IgD-negative memory B cell (primary cell): ENCODE results near the gene MIA2. TPM values are rescaled to one million over a fixed set of nuclear protein-coding genes. Genes with fewer than 3 reads are reported as not detected.

Experiments
- H3K27ac Mint-ChIP-seq, 3 donors: one replicate each; pipeline ENCODE4 v1.8.0; 2020 to 2022; ENCODE audit warnings: mild to moderate bottlenecking in 3 of 3, mixed read lengths in 3 of 3, moderate library complexity in 1 of 3
- H3K27me3 Mint-ChIP-seq: one replicate; pipeline ENCODE4 v1.8.0; 2021; ENCODE audit warnings: mixed read lengths
- H3K36me3 Mint-ChIP-seq: one replicate; pipeline ENCODE4 v1.8.0; 2020; ENCODE audit warnings: mild to moderate bottlenecking, mixed read lengths
- H3K4me1 Mint-ChIP-seq, 3 donors: one replicate each; pipeline ENCODE4 v1.8.0; 2020 to 2022; ENCODE audit warnings: mixed read lengths in 3 of 3, mild to moderate bottlenecking in 1 of 3
- H3K4me3 Mint-ChIP-seq, 4 donors: one replicate each; pipeline ENCODE4 v1.8.0; 2020 to 2022; ENCODE audit warnings: mild to moderate bottlenecking in 4 of 4, mixed read lengths in 4 of 4, moderate library complexity in 3 of 4
- H3K9me3 Mint-ChIP-seq, 3 donors: one replicate each; pipeline ENCODE4 v1.8.0; 2020 to 2021; ENCODE audit warnings: mixed read lengths in 3 of 3, mild to moderate bottlenecking in 1 of 3
- polyA plus RNA-seq: library from polyadenylated mRNA; unstranded; fragments of 300-500 nt; fragmentation: Illumina TruSeq; gene quantifications from one replicate; pipeline ENCODE4 v1.2.3, GENCODE V29; 2021

Gene MIA2
- polyA plus RNA-seq, 1 donor from 2014 or later: 24.8 TPM

DNA sequence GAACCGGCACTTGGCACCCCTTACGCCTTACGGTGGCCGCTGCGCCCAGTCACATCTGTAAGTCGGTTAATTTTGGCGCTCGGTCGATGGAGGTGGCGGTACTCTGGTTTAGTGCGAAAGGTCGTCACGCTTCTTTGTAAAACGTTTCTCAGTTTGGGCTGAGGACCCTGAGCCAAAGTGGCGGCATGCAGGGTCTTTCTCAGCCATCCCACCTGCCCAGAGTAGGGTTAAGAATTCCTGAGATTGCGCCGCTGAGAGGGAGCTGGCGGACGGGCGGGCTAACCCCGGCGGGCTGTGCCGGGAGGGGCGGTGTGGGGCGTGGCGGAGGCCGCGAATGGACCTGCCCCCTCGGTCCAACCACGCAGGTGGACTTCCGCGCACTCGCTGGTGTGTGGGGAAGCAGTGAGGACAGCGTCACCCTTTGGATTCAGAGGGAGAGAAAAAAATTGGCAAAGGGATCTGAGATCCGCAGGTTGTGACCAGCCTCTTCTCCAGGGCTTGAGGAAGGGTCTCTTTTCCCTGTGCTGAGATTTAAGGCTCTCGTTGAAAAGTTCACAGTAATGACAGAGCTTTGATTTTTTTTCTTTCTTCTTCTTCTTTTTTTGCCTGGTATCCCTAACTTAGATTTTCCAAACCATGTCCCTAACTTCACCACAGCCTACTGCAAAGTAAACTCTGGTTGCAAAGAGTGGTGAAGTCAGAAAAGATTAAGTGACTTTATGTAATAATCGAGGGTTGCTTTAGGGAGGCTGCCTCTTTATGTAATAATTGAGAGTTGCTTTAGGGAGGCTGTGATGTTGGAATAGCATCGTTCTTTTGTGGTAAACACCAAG is 199.1 kb downstream of the MIA2 start:
- peaks cover 33 to 35% (median 35%) of the 10 kb centered on the region in 3 donors for H3K4me1 Mint-ChIP-seq
- no peaks in the 10 kb centered on the region for H3K9me3 Mint-ChIP-seq
- peak overlapping the region; percentile 98 to 99 (median 99) for H3K4me3 Mint-ChIP-seq
- H3K27me3 Mint-ChIP-seq: no peaks in the 10 kb centered on the region
- peak overlapping the region; percentile 98 to 99 (median 99) for H3K27ac Mint-ChIP-seq
- peaks cover 10% of the 10 kb centered on the region for H3K36me3 Mint-ChIP-seq

DNA sequence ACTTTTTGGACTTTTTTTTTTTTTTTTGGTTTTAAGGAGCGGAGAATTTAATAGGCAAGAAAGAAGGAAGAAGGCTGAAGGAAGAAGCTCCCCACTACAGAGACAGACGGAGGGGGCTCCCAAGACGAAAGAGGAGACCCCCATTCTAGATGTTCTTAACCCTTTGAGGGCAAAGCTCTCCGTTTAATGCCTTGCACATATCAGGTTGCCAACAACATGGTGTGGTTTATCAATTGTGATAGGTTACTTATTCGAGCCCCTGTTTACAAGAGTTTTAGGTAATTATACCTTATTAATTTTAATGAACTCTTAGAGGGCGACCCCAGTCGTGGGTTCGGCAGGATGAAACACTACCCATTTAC is 199.7 kb downstream of the MIA2 start:
- H3K4me1 Mint-ChIP-seq: peaks cover 30 to 33% (median 31%) of the 10 kb centered on the region in 3 donors
- H3K36me3 Mint-ChIP-seq: peaks cover 11% of the 10 kb centered on the region
- H3K4me3 Mint-ChIP-seq: peak overlapping the region; percentile 98 to 99 (median 99)
- no peaks in the 10 kb centered on the region for H3K9me3 Mint-ChIP-seq
- peak overlapping the region; percentile 98 to 99 (median 99) for H3K27ac Mint-ChIP-seq
- H3K27me3 Mint-ChIP-seq: no peaks in the 10 kb centered on the region

- H3K9me3 Mint-ChIP-seq: no peaks in the 10 kb centered on the region
- no peaks in the 10 kb centered on the region for H3K27me3 Mint-ChIP-seq
- H3K4me1 Mint-ChIP-seq: peaks cover 22 to 25% (median 23%) of the 10 kb centered on the region in 3 donors
- H3K36me3 Mint-ChIP-seq: peaks cover 11% of the 10 kb centered on the region
- H3K27ac Mint-ChIP-seq: no peak overlapping the region
- no peak overlapping the region for H3K4me3 Mint-ChIP-seq
These were observed 200.7 kb downstream of the MIA2 start for GRCh38 chr14:39434401-39434800.

DNA sequence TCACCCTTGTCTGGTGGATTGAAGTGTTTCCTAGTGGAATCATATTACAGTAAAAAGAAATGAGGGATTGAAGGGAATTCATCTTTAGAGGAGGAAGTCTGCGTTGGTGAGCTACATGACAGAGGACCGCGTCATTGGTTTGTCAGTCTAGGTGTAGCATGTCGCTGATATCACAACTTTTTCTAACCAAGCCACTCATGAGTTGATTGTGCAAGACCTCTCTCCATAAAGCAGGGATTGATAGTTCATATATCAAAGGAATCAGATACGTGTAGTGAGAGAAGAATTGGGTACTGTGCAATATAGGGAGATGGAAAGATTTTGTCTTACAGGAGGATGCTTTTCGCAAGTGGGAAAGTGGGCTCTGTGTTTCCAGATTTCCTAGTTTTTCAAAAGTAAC is 201.5 kb downstream of the MIA2 start:
- no peaks in the 10 kb centered on the region for H3K9me3 Mint-ChIP-seq

More for the DNA sequence above, 201.5 kb downstream of the MIA2 start:
- Mint-ChIP-seq H3K36me3 (peaks cover 11% of the 10 kb centered on the region), H3K27me3 (no peaks in the 10 kb centered on the region), H3K4me1 (peaks cover 14 to 16% (median 16%) of the 10 kb centered on the region in 3 donors), H3K27ac (no peak overlapping the region), H3K4me3 (no peak overlapping the region)

Other genes starting within 250 kb of the MIA2 start
- 23.0 TPM for gene SEC23A, start 130.7 kb upstream of the MIA2 start, polyA plus RNA-seq
- 17.1 TPM for gene GEMIN2, start 119.6 kb upstream of the MIA2 start, polyA plus RNA-seq
- gene TRAPPC6B, start 63.6 kb upstream of the MIA2 start, polyA plus RNA-seq: 13.6 TPM
- 36.3 TPM for gene PNN, start 58.7 kb upstream of the MIA2 start, polyA plus RNA-seq
- gene FBXO33, start 198.5 kb downstream of the MIA2 start, polyA plus RNA-seq: 10.5 TPM